Cardiac atrium fibroblast (primary cell): ENCODE data around the gene PANK1. TPM values are rescaled to one million over a fixed set of nuclear protein-coding genes. Genes with fewer than 3 reads are reported as not detected.

Experiments used
- total RNA-seq: library from RNA; depleted of rRNA; stranded (reverse); fragments of >200 nt; gene quantifications from 2 replicates; pipeline ENCODE4 v1.2.3, GENCODE V29; 2015

PANK1 gene
- total RNA-seq: 3.6 and 5.2 TPM in 2 replicates

GRCh38 chr10:89644967-89645741 is at the start of gene PANK1:
Gene PANK1 (minus strand): TSS chr10:89645242. CDS start chr10:89644891, 351 bp downstream.

GRCh38 chr10:89535171-89536012 is 109.7 kb downstream of the PANK1 start, which contains the start of gene SLC16A12:
Gene SLC16A12 (minus strand): TSS chr10:89535594. CDS start chr10:89462578, 73,016 bp downstream.

Other genes starting within 250 kb of the PANK1 start
- gene IFIT5, start 230.7 kb downstream of the PANK1 start, total RNA-seq: 15.9 and 21.1 TPM in 2 replicates
- gene SLC16A12, start 109.6 kb downstream of the PANK1 start, total RNA-seq: 3.6 and 5.8 TPM in 2 replicates
- gene KIF20B, start 56.3 kb upstream of the PANK1 start, total RNA-seq: 2.5 and 4.7 TPM in 2 replicates